CD4-positive, CD25-positive, alpha-beta regulatory T cell (primary cell): Measurements from ENCODE around the gene CDON. TPM values are rescaled to one million over a fixed set of nuclear protein-coding genes. Genes with fewer than 3 reads are reported as not detected.

ENCODE experiments used
- ATAC-seq, 2 donors: fragments of 150-1000 bp; cut with Tn5 transposase; one replicate each; pipeline ENCODE4 v1.10.0; 2021; ENCODE audit warnings: low read depth in 2 of 2, moderate number of reproducible peaks in 2 of 2, moderate library complexity in 1 of 2
- DNase-seq, 3 donors: peaks; one replicate each; pipeline versions ENCODE4 v3.0.0 to v3.0.0-alpha.2; 2012 to 2022; ENCODE audit warnings: mixed read lengths in 1 of 3
- H3K27ac ChIP-seq: one replicate; pipeline ENCODE4 v1.7.0; 2013; ENCODE audit warnings: mild to moderate bottlenecking, low read length; ENCODE audit not compliant: insufficient read depth, poor library complexity, severe bottlenecking
- H3K27me3 ChIP-seq: one replicate; pipeline ENCODE4 v1.7.0; 2013; ENCODE audit warnings: low read length; ENCODE audit not compliant: control insufficient read depth, insufficient read depth
- H3K36me3 ChIP-seq: one replicate; pipeline ENCODE4 v1.7.0; 2013; ENCODE audit warnings: mild to moderate bottlenecking, low read length, moderate library complexity; ENCODE audit not compliant: control insufficient read depth, insufficient read depth
- H3K4me1 ChIP-seq: 2 replicates; pipeline ENCODE4 v1.7.0; 2013; ENCODE audit warnings: mild to moderate bottlenecking, low read length; ENCODE audit not compliant: insufficient read depth, control insufficient read depth, poor library complexity, severe bottlenecking
- H3K4me3 ChIP-seq: one replicate; pipeline ENCODE4 v1.7.0; 2013; ENCODE audit warnings: low read depth, mild to moderate bottlenecking, low read length, moderate library complexity
- H3K9me3 ChIP-seq, 2 experiments: 1 replicate in 1 of 2; 2 replicates in 1 of 2; pipeline ENCODE4 v1.7.0; 2013; ENCODE audit warnings: low read length in 2 of 2, mild to moderate bottlenecking in 1 of 2, moderate library complexity in 1 of 2; ENCODE audit not compliant: control insufficient read depth in 2 of 2
- H3K27ac Mint-ChIP-seq, 3 donors: one replicate each; pipeline ENCODE4 v1.8.0; 2020 to 2022; ENCODE audit warnings: mild to moderate bottlenecking in 3 of 3, mixed read lengths in 3 of 3, moderate library complexity in 2 of 3
- H3K27me3 Mint-ChIP-seq: one replicate; pipeline ENCODE4 v1.8.0; 2022; ENCODE audit warnings: mild to moderate bottlenecking, mixed read lengths
- H3K36me3 Mint-ChIP-seq: one replicate; pipeline ENCODE4 v1.8.0; 2020; ENCODE audit warnings: mixed read lengths
- H3K4me1 Mint-ChIP-seq, 4 donors: one replicate each; pipeline ENCODE4 v1.8.0; 2020 to 2022; ENCODE audit warnings: mixed read lengths in 4 of 4, mild to moderate bottlenecking in 1 of 4
- H3K4me3 Mint-ChIP-seq, 4 donors: one replicate each; pipeline ENCODE4 v1.8.0; 2020 to 2022; ENCODE audit warnings: mild to moderate bottlenecking in 4 of 4, mixed read lengths in 4 of 4, moderate library complexity in 3 of 4
- H3K9me3 Mint-ChIP-seq, 7 donors: one replicate each; pipeline ENCODE4 v1.8.0; 2020 to 2022; ENCODE audit warnings: mixed read lengths in 7 of 7, mild to moderate bottlenecking in 3 of 7, moderate library complexity in 2 of 7
- polyA plus RNA-seq, 4 donors: library from polyadenylated mRNA; unstranded; fragments of 300-500 nt; fragmentation: Illumina TruSeq; gene quantifications; one replicate each; pipeline ENCODE4 v1.2.3, GENCODE V29; 2021
- total RNA-seq: library from RNA; stranded (reverse); gene quantifications from one replicate; pipeline ENCODE4 v1.2.3, GENCODE V29; 2022

Gene CDON
- total and polyA plus RNA-seq, 5 donors from 2014 or later, result 0.10 to 2.1 (median 0.87) TPM; not detected in 1

DNA sequence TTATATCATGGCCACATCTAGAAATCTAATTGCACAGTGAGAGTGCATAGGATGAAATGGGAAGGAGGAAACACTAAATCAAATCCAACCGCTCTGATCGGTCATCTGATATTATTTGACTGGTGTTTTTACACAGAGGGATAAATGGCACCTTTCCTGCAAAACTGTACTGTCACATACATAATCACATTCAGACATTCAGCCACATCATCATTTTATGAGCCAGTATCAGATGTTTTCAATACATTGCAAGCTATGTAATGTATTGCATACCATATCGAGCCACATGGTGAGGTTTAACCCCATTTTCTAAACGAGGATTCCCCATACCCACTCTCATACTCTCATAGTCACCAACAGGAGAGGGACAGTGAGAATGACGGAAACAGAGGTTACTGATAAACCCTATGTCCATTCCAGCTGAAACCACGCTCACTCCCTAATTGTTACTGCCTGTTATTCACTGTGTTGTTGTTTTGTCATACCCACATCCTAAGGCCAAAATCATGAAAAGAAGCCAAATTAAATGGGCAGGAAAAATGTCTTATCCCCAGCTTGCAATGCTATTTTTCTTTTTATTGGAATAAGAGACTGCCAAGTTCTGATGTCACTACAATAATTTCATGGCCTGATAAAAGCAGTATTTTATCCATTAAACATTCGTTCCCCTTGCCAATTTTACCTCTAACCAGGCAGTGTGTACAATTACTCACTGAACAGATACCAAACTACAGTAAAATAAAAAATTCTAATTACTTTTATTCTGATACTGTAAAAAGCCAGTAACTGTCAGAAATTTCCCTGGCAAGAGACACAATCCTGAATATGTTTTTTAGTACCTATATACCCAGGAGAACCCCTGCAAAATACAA is 9.0 kb downstream of the CDON start:
- DNase-seq (no peak), ATAC-seq (no peak)
- Mint-ChIP-seq H3K36me3 (no peaks in the 10 kb centered on the region), H3K9me3 (no peaks in the 10 kb centered on the region), H3K4me1 (peaks cover 0 to 29% (median 10%) of the 10 kb centered on the region in 4 donors), H3K27me3 (peaks cover 49% of the 10 kb centered on the region), H3K4me3 (no peak overlapping the region), H3K27ac (no peak overlapping the region)
- Histone ChIP-seq H3K27ac (no peak overlapping the region), H3K9me3 (no peaks in the 10 kb centered on the region), H3K4me1 (no peaks in the 10 kb centered on the region), H3K36me3 (no peaks in the 10 kb centered on the region), H3K27me3 (peaks cover 4% of the 10 kb centered on the region), H3K4me3 (no peak overlapping the region)

DNA sequence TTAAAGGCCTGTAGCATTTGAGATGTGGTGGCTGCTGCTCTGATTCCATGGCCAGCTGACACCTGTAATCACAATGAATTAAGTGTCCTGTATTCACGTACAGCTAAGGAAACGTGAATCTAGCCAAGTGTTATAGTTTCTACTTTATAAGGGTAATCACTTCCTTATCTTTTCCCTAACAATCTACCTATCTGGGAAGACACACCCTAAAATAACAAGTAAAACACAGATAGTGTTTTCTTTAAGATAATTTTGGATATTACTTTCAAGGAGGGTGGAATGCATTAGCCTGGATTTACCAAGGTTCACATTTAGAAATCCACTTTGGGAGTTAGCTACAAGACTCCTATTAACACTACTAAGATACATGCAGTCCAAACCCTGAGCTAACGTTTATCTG is 11.5 kb downstream of the CDON start:
- no peak for ATAC-seq
- H3K27ac Mint-ChIP-seq, result no peak overlapping the region
- no peaks in the 10 kb centered on the region for H3K27me3 ChIP-seq

DNA sequence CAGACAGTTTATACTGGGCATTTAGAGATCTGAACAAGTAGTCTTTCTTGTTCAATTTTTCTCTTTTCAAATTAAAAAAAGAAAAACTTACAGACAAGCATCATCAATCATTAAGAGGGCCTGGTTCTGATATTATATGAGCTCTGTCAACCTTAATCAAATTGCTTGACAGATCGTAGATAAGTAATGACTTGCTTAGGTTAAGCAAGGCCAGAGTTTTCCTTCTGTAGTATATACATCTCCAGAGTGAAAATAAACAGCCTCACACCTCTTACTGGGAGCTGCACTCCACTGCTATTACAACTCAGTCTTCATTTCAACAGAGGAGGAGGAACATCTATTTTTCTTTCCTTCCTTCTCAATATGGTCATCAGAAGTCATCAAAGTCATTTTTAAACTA is 13.5 kb downstream of the CDON start:
- DNase-seq, result no peak
- no peaks in the 10 kb centered on the region for H3K9me3 ChIP-seq
- Mint-ChIP-seq H3K4me1 (peaks cover 0 to 29% (median 10%) of the 10 kb centered on the region in 4 donors), H3K4me3 (no peak overlapping the region), H3K9me3 (no peaks in the 10 kb centered on the region), H3K27ac (no peak overlapping the region), H3K36me3 (no peaks in the 10 kb centered on the region), H3K27me3 (peaks cover 26% of the 10 kb centered on the region)
- no peak overlapping the region for H3K4me3 ChIP-seq
- no peak overlapping the region for H3K27ac ChIP-seq
- no peaks in the 10 kb centered on the region for H3K27me3 ChIP-seq
- H3K4me1 ChIP-seq, result no peaks in the 10 kb centered on the region
- ATAC-seq, result no peak
- H3K36me3 ChIP-seq, result no peaks in the 10 kb centered on the region

More for the DNA sequence above, 11.5 kb downstream of the CDON start:
- no peaks in the 10 kb centered on the region for H3K4me1 ChIP-seq
- no peak overlapping the region for H3K4me3 ChIP-seq
- Mint-ChIP-seq H3K4me1 (peaks cover 0 to 29% (median 10%) of the 10 kb centered on the region in 4 donors), H3K4me3 (no peak overlapping the region), H3K27me3 (peaks cover 34% of the 10 kb centered on the region), H3K36me3 (no peaks in the 10 kb centered on the region), H3K9me3 (no peaks in the 10 kb centered on the region)
- H3K27ac ChIP-seq, result no peak overlapping the region
- H3K36me3 ChIP-seq, result no peaks in the 10 kb centered on the region
- DNase-seq, result no peak
- H3K9me3 ChIP-seq, result no peaks in the 10 kb centered on the region

DNA sequence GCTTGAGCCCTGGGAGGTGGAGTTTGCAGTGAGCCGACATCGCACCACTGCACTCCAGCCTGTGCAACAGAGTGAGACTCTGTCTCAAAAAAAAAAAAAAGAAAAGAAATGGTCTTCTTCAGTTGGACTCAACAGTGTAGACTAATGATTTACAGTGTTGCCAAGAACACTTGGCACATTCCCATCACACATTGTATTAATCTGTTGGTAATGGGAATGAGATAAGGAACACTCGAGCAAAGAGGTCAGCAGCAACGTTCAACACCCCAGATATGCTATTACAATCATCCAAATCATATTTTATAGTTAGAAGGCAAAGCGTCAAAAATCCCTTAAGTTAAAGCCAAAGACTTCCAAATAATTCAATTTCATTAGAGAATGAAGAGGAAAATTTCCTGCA is 14.5 kb downstream of the CDON start:
- ATAC-seq, result no peak
- no peaks in the 10 kb centered on the region for H3K4me1 ChIP-seq
- H3K27me3 Mint-ChIP-seq, result peaks cover 20% of the 10 kb centered on the region
- no peak overlapping the region for H3K27ac Mint-ChIP-seq
- H3K4me3 Mint-ChIP-seq, result no peak overlapping the region
- H3K4me3 ChIP-seq, result no peak overlapping the region
- no peaks in the 10 kb centered on the region for H3K27me3 ChIP-seq
- no peaks in the 10 kb centered on the region for H3K9me3 Mint-ChIP-seq
- H3K27ac ChIP-seq, result no peak overlapping the region
- no peaks in the 10 kb centered on the region for H3K36me3 ChIP-seq
- no peaks in the 10 kb centered on the region for H3K9me3 ChIP-seq
- no peaks in the 10 kb centered on the region for H3K36me3 Mint-ChIP-seq
- peaks cover 0 to 23% (median 10%) of the 10 kb centered on the region in 4 donors for H3K4me1 Mint-ChIP-seq
- no peak for DNase-seq

DNA sequence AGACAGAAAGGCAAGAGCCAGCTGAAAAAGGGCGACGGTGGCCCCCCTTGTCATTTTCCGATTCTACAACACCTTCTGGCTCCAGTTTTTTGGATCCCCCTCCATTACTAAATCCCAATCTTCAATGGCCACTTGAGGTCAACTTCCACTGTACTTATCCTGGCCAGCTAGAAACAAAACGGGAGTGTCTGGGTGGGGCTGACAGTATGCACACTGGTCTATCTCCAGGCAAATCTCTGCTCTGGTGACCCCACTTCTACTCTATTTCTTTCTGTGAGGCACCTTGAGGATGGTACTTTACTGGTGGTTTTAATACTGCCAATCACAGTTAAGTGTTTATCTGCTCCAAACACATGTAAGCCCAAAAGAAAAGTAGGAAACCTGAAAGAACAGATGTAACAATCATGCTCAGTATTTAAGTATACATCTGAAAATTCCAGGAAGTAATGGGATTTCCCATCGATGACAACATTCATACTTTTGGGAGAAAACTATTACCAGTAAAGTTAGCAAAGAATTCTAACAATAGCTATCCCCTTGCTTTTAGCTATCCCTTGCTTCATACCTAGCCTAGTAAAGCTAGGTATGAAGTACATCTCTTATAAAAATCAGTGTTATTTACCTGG is 16.0 kb downstream of the CDON start:
- H3K36me3 ChIP-seq, result no peaks in the 10 kb centered on the region
- no peaks in the 10 kb centered on the region for H3K9me3 Mint-ChIP-seq
- no peaks in the 10 kb centered on the region for H3K27me3 ChIP-seq
- no peak overlapping the region for H3K4me3 Mint-ChIP-seq
- no peaks in the 10 kb centered on the region for H3K4me1 ChIP-seq
- ATAC-seq (no peak), DNase-seq (no peak)
- H3K9me3 ChIP-seq, result no peaks in the 10 kb centered on the region
- H3K4me3 ChIP-seq, result no peak overlapping the region
- H3K27ac ChIP-seq, result no peak overlapping the region
- H3K36me3 Mint-ChIP-seq, result no peaks in the 10 kb centered on the region
- H3K4me1 Mint-ChIP-seq, result peaks cover 0 to 23% (median 10%) of the 10 kb centered on the region in 4 donors
- peaks cover 19% of the 10 kb centered on the region for H3K27me3 Mint-ChIP-seq
- H3K27ac Mint-ChIP-seq, result no peak overlapping the region

DNA sequence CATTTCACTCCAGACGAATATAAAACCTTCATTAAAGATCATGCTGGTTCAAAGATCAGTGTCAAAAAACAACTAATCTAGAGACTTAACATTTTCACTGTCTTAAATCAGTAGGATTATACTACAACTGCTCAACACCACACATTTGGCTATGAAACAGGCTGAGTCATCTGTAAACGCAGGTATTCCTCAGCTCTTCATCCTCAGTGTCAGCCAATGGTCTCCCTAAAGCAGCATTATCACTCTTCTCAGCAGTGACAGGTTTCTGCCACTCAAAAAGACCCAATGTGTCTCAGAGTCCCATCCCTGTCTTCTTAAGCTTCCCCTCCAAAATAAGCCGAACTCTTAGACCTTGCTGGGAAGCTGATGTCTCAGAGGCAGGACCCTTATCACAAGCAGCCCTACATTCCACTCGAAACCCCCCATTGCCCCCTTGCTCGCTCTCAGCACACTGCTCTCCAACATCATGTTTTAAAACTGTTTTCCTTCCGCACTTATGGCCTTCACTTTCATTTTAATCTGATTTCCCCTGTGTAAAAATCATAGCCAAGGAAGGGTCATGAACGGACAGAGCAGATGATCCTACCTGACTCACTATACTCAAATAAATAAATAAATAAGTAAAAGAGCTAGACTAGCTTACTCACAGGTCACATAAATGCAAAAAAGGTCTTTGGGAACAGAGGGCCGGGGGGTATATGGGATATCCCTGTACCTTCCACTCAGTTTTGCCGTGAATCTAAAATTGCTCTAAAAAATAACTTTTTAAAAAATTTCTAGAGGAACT is 23.0 kb downstream of the CDON start:
- H3K9me3 ChIP-seq, result no peaks in the 10 kb centered on the region
- no peaks in the 10 kb centered on the region for H3K27me3 ChIP-seq
- no peak for DNase-seq
- H3K4me3 ChIP-seq, result no peak overlapping the region
- no peak for ATAC-seq
- H3K27ac ChIP-seq, result no peak overlapping the region
- Mint-ChIP-seq H3K9me3 (no peaks in the 10 kb centered on the region), H3K27ac (no peak overlapping the region), H3K4me3 (no peak overlapping the region), H3K36me3 (no peaks in the 10 kb centered on the region), H3K4me1 (no peaks in the 10 kb centered on the region), H3K27me3 (no peaks in the 10 kb centered on the region)
- H3K4me1 ChIP-seq, result no peaks in the 10 kb centered on the region
- no peaks in the 10 kb centered on the region for H3K36me3 ChIP-seq

DNA sequence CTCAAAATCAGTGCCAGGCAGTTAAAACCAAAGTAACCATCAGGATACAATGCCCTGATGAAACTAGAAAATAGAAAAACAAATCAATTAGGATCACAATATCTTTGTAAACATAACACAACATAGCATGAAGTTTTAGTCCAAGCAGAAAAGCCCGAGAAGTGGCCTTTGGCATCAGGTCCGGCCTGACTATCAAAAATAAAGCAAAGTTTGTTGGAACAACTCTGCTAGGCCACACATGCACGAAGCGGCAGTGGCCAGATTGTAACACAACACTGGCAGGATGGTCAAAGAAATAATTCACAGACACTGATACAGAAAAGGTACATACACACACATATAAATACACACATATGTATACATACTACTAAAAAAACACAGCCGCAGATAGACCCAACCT is 26.9 kb downstream of the CDON start:
- no peak overlapping the region for H3K27ac ChIP-seq
- H3K4me3 ChIP-seq, result no peak overlapping the region
- H3K27me3 Mint-ChIP-seq, result peaks cover 9% of the 10 kb centered on the region
- ATAC-seq, result no peak
- H3K27ac Mint-ChIP-seq, result no peak overlapping the region
- no peaks in the 10 kb centered on the region for H3K36me3 Mint-ChIP-seq
- no peaks in the 10 kb centered on the region for H3K9me3 ChIP-seq
- H3K9me3 Mint-ChIP-seq, result peaks cover 0 to 2% (median 0%) of the 10 kb centered on the region in 7 donors
- no peaks in the 10 kb centered on the region for H3K27me3 ChIP-seq
- H3K4me1 Mint-ChIP-seq, result no peaks in the 10 kb centered on the region
- H3K4me3 Mint-ChIP-seq, result no peak overlapping the region
- no peak for DNase-seq
- H3K4me1 ChIP-seq, result no peaks in the 10 kb centered on the region
- no peaks in the 10 kb centered on the region for H3K36me3 ChIP-seq
